Urothelium cell line (cell line): Measurements from ENCODE around the gene RTEL1.

ENCODE experiments used
- DNase-seq: peaks from one replicate; pipeline ENCODE4 v3.0.0; 2011; ENCODE audit warnings: low spot score, mixed read lengths
- FAIRE-seq: peaks from 2 replicates; lab custom pipeline; 2011; peaks lifted over from hg19 to GRCh38; lab: Jason Lieb, UNC

The RTEL1 gene

DNA sequence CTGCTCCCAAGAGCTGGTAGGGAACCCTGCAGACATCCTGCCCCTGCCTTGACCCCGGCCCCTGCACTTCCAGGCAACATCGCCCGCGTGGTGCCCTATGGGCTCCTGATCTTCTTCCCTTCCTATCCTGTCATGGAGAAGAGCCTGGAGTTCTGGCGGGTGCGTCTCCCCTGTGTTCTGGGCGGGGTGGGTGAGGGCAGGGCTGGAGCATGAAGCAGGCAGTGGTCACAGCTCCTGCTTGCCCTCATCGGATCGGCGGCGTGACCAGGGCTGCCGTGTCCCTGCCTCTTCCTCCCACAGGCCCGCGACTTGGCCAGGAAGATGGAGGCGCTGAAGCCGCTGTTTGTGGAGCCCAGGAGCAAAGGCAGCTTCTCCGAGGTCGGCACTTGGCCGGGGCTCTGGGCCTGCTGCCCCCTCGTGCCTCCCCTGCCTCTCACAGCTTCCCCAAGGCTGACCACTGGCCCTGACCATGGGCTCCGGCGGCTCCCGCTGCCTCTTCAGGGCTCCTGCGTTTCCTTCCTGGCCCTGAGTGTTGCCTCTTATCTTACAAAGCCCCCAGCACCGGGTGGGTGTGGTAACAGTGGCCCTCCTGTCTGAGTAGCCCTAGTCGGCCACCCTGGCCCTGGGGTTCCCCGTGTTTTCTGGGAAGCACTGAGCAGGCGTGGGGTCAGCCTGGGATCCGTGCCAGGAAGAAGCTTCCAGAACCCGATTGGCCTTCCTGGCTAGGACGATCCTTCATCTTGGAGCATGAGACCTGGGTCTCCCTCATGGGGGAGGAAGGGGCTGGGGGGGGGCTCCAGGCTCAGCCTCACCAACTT, 30.3 kb downstream of the RTEL1 start:
- DNase-seq (no peak), FAIRE-seq (no peak)

- FAIRE-seq (no peak), DNase-seq (no peak)
Measured at GRCh38 chr20:63689046-63690002, 31.2 kb downstream of the RTEL1 start.

GRCh38 chr20:63690003-63690897, 32.1 kb downstream of the RTEL1 start:
- FAIRE-seq (no peak), DNase-seq (no peak)

- no peak for FAIRE-seq
Measured at GRCh38 chr20:63690898-63691710, 33.0 kb downstream of the RTEL1 start.

GRCh38 chr20:63691711-63692435, 33.8 kb downstream of the RTEL1 start:
- DNase-seq (no peak), FAIRE-seq (no peak)

More at GRCh38 chr20:63690898-63691710, 33.0 kb downstream of the RTEL1 start:
- DNase-seq, result no peak

GRCh38 chr20:63692436-63693082, 34.4 kb downstream of the RTEL1 start:
- FAIRE-seq (no peak), DNase-seq (peak; percentile 45)

DNA sequence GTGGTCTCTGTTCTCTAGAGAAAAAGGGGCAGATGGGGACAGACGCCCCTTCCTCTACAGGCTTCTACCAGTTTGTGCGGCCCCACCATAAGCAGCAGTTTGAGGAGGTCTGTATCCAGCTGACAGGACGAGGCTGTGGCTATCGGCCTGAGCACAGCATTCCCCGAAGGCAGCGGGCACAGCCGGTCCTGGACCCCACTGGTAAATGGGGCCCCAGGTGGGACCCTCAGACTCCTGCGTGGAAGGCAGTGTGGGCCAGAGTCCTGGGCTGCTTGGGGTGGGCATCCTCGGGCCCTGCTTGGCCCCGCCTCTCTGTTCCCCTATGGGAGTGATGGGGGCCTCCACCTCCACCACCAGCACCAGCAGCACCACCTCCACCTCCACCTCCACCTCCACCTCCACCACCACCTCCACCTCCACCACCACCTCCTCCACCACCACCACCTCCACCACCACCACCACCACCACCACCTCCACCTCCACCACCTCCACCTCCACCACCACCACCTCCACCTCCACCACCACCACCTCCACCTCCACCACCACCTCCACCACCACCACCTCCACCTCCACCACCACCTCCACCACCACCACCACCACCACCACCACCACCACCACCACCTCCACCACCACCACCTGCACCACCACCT, 35.1 kb downstream of the RTEL1 start:
- DNase-seq (no peak), FAIRE-seq (peak; percentile 99)

DNA sequence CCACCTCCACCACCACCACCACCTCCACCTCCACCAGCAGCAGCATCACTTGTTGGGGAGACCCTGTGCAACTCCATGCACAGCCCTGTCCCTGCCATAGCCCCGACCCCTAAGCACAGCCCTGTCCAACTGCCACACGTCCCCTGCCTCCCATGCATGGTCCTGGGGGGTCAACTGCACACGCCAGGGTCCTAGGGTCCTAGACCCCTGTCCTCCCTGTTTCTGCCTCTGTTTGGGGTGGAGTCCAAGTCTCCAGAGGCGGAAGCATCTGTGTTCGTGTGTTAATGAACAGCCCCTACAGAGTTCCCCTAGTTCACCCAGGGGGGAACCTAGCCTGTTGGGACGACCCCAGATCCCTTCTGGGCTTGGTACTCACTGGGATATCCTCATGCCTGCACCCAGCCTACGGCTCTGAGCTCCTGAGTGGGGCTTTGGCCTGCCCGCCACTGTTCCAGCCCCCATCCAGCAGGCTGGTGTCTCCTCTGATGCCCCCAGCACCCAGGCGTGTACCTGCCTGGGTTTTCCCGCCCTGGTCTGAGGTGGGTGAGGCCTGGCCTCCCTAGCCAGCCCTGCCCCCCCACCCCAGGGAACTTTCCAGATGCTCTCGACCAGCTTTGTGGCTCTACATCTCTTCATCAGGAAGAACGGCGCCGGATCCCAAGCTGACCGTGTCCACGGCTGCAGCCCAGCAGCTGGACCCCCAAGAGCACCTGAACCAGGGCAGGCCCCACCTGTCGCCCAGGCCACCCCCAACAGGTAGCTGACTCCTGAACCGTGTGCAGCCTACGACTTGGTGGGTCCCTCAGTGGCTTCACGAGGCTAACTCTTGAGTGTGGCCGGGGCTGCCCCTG, 35.8 kb downstream of the RTEL1 start:
- DNase-seq, result no peak
- FAIRE-seq, result no peak

DNA sequence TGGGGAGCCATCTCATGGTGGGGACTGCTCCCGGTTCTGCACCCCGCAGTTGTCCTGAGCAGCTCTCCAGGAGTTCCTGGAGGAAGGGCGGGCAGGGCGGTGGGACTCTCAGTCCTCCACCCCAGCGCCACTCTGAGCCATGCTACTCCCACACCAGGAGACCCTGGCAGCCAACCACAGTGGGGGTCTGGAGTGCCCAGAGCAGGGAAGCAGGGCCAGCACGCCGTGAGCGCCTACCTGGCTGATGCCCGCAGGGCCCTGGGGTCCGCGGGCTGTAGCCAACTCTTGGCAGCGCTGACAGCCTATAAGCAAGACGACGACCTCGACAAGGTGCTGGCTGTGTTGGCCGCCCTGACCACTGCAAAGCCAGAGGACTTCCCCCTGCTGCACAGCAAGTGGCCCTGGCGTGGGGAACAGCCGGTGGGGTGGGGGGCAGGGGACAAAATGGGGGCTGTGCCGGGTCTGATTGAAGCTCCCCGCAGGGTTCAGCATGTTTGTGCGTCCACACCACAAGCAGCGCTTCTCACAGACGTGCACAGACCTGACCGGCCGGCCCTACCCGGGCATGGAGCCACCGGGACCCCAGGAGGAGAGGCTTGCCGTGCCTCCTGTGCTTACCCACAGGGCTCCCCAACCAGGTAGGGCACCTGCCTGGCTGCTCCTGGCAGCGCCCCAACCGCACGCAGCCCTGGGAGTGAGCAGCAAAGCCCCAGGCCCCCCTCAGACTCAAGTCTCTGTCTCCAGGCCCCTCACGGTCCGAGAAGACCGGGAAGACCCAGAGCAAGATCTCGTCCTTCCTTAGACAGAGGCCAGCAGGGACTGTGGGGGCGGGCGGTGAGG, 36.7 kb downstream of the RTEL1 start:
- DNase-seq (no peak), FAIRE-seq (no peak)

- no peak for DNase-seq
- no peak for FAIRE-seq
Measured at GRCh38 chr20:63695424-63696305, 37.6 kb downstream of the RTEL1 start.

GRCh38 chr20:63696306-63696627, 38.2 kb downstream of the RTEL1 start:
- DNase-seq (no peak), FAIRE-seq (no peak)

DNA sequence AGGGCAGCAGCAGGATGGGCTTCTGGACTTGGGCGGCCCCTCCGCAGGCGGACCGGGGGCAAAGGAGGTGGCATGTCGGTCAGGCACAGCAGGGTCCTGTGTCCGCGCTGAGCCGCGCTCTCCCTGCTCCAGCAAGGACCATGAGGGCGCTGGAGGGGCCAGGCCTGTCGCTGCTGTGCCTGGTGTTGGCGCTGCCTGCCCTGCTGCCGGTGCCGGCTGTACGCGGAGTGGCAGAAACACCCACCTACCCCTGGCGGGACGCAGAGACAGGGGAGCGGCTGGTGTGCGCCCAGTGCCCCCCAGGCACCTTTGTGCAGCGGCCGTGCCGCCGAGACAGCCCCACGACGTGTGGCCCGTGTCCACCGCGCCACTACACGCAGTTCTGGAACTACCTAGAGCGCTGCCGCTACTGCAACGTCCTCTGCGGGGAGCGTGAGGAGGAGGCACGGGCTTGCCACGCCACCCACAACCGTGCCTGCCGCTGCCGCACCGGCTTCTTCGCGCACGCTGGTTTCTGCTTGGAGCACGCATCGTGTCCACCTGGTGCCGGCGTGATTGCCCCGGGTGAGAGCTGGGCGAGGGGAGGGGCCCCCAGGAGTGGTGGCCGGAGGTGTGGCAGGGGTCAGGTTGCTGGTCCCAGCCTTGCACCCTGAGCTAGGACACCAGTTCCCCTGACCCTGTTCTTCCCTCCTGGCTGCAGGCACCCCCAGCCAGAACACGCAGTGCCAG, 38.7 kb downstream of the RTEL1 start, which contains the start of gene TNFRSF6B:
Gene TNFRSF6B, plus strand, starts transcription at position 25 of the 729 bp plus-strand sequence. Its CDS starts 116 bp downstream, at position 141.
- DNase-seq (no peak), FAIRE-seq (no peak)

DNA sequence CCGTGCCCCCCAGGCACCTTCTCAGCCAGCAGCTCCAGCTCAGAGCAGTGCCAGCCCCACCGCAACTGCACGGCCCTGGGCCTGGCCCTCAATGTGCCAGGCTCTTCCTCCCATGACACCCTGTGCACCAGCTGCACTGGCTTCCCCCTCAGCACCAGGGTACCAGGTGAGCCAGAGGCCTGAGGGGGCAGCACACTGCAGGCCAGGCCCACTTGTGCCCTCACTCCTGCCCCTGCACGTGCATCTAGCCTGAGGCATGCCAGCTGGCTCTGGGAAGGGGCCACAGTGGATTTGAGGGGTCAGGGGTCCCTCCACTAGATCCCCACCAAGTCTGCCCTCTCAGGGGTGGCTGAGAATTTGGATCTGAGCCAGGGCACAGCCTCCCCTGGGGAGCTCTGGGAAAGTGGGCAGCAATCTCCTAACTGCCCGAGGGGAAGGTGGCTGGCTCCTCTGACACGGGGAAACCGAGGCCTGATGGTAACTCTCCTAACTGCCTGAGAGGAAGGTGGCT, 39.3 kb downstream of the RTEL1 start:
- FAIRE-seq, result no peak
- no peak for DNase-seq

DNA sequence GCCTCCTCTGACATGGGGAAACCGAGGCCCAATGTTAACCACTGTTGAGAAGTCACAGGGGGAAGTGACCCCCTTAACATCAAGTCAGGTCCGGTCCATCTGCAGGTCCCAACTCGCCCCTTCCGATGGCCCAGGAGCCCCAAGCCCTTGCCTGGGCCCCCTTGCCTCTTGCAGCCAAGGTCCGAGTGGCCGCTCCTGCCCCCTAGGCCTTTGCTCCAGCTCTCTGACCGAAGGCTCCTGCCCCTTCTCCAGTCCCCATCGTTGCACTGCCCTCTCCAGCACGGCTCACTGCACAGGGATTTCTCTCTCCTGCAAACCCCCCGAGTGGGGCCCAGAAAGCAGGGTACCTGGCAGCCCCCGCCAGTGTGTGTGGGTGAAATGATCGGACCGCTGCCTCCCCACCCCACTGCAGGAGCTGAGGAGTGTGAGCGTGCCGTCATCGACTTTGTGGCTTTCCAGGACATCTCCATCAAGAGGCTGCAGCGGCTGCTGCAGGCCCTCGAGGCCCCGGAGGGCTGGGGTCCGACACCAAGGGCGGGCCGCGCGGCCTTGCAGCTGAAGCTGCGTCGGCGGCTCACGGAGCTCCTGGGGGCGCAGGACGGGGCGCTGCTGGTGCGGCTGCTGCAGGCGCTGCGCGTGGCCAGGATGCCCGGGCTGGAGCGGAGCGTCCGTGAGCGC, 39.9 kb downstream of the RTEL1 start:
- FAIRE-seq, result no peak
- DNase-seq, result no peak
